Measurements from ENCODE around the gene ALPL.

Gene ALPL

GRCh38 chr1:21539933-21540332 lies 30.7 kb downstream of the ALPL start:
- in situ Hi-C loops (cut with HindIII; ENCODE audit: low pct_unique_long_range_greater_than_20kb, low sequenced_read_pairs), result no loop called here
- no peak for TF ChIP-seq JUND (IDR thresholded peaks at IDR 0.05; ENCODE audit: low read depth)
- DNase-seq (ENCODE audit: low read depth in 1 of 2, low spot score in 1 of 2), result peak in 1 of 2 experiments; percentile 64

GRCh38 chr1:21541329-21541728 lies 32.1 kb downstream of the ALPL start:
- TF ChIP-seq JUND (IDR thresholded peaks at IDR 0.05; ENCODE audit: low read depth), result no peak
- in situ Hi-C loops (cut with HindIII; ENCODE audit: low pct_unique_long_range_greater_than_20kb, low sequenced_read_pairs), result no loop called here
- DNase-seq (ENCODE audit: low read depth in 1 of 2, low spot score in 1 of 2), result no peak

GRCh38 chr1:21541835-21542234 lies 32.6 kb downstream of the ALPL start:
- in situ Hi-C loops (cut with HindIII; ENCODE audit: low pct_unique_long_range_greater_than_20kb, low sequenced_read_pairs), result no loop called here
- TF ChIP-seq JUND (IDR thresholded peaks at IDR 0.05; ENCODE audit: low read depth), result no peak
- DNase-seq (ENCODE audit: low read depth in 1 of 2, low spot score in 1 of 2), result no peak

DNA sequence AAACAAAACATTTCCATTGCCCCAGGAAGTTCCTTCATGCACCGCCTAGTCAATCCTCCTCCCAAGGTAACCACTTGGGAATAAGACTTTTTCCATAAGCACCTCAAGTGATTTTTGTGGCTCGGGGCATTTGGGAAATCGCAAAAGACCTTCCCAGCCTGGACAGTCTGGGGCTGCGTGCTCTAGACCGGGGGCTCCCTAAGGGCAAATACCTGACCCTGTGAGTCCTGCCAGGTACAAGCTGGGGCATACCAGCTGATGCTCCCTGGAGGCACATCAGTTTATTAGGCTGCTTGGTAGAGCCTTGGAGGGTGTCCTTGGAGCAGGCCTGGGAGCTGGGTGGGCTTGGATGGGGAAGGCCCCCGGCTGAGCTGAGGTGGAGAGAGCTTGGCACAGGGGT lies 34.4 kb downstream of the ALPL start:
- DNase-seq (ENCODE audit: low read depth in 1 of 2, low spot score in 1 of 2), result peak in 1 of 2 experiments; percentile 2
- TF ChIP-seq JUND (IDR thresholded peaks at IDR 0.05; ENCODE audit: low read depth), result no peak
- in situ Hi-C loops (cut with HindIII; ENCODE audit: low pct_unique_long_range_greater_than_20kb, low sequenced_read_pairs), result no loop called here

GRCh38 chr1:21544095-21544494 lies 34.9 kb downstream of the ALPL start:
- in situ Hi-C loops (cut with HindIII; ENCODE audit: low pct_unique_long_range_greater_than_20kb, low sequenced_read_pairs), result no loop called here
- DNase-seq (ENCODE audit: low read depth in 1 of 2, low spot score in 1 of 2), result no peak

DNA sequence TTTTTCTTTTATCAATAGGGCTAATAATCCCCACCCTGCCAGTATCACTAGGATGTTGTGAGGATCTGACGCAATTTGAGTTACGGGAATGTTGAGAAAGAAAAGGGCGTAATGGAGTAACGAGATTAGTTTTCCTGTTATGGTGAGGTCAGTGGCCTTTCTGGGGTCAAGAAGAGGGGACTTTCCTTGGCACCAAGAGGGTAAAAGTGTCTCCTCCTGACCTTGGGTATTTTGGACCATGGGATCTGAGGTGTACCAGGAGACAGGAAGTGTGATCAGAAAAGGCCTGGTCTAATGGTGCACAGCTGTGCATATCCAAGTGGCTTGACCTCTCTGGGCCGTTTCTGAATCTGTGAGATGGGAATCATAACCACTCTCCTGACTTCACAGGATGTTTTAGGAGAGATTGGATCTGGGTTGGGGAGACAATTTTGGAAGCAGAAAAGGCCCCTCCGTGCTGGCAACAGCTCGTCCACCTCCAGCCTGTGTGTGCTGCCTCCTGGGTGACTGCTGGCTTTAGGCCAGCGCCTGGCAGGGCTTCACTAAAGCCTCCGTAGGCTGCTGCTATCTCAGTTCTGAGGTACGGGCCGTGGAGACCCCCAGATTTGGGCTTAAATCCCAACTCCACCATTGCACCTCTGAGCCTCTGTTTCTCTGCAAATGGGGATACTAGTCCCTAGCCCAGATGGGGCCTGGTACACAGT lies 37.1 kb downstream of the ALPL start:
- TF ChIP-seq JUND (IDR thresholded peaks at IDR 0.05; ENCODE audit: low read depth), result no peak
- DNase-seq (ENCODE audit: low read depth in 1 of 2, low spot score in 1 of 2), result no peak
- in situ Hi-C loops (cut with HindIII; ENCODE audit: low pct_unique_long_range_greater_than_20kb, low sequenced_read_pairs), result no loop called here

More at GRCh38 chr1:21544095-21544494, 34.9 kb downstream of the ALPL start:
- no peak for TF ChIP-seq JUND (IDR thresholded peaks at IDR 0.05; ENCODE audit: low read depth)

DNA sequence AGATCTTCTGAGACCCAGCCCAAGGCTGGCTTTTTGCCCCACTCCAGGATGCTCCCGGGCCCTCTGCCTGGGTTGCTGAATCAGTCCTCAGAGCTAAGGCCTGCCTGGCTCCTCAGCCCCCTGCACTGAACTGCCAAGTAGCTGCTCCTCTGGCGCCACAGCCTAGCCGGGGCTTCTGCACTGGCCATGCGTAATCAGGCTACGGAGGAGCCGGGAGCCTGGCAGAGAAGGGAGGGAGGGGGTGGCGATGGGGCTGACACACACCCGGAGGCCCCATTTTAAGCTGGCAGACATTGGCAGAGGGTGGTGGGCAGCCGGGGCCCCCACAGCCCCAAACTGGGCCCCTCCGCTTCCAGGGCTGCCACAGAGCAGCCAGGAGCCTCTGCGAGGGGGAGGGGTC lies 38.7 kb downstream of the ALPL start:
- in situ Hi-C loops (cut with HindIII; ENCODE audit: low pct_unique_long_range_greater_than_20kb, low sequenced_read_pairs), result no loop called here
- TF ChIP-seq JUND (IDR thresholded peaks at IDR 0.05; ENCODE audit: low read depth), result no peak
- no peak for DNase-seq (ENCODE audit: low read depth in 1 of 2, low spot score in 1 of 2)

DNA sequence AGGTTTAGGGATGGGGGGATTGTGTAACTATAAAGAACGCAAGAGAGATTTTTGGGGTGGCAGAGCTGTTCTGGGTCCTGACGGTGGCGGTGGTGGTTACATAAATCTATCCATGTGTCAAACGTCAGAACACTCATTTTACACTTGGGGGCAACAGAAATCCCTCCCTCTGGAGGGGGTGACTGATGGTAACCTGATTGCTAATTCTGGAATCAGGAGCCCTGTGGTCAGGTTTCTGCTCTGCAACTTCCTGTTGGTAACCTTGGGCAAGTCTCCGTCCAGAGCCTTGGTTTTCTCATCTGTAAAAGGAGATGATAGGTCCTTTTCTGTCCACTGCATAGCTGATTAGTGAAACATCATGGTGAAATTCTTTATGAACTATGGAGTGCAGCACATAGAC lies 40.9 kb downstream of the ALPL start:
- no peak for TF ChIP-seq JUND (IDR thresholded peaks at IDR 0.05; ENCODE audit: low read depth)
- in situ Hi-C loops (cut with HindIII; ENCODE audit: low pct_unique_long_range_greater_than_20kb, low sequenced_read_pairs), result no loop called here
- no peak for DNase-seq (ENCODE audit: low read depth in 1 of 2, low spot score in 1 of 2)

DNA sequence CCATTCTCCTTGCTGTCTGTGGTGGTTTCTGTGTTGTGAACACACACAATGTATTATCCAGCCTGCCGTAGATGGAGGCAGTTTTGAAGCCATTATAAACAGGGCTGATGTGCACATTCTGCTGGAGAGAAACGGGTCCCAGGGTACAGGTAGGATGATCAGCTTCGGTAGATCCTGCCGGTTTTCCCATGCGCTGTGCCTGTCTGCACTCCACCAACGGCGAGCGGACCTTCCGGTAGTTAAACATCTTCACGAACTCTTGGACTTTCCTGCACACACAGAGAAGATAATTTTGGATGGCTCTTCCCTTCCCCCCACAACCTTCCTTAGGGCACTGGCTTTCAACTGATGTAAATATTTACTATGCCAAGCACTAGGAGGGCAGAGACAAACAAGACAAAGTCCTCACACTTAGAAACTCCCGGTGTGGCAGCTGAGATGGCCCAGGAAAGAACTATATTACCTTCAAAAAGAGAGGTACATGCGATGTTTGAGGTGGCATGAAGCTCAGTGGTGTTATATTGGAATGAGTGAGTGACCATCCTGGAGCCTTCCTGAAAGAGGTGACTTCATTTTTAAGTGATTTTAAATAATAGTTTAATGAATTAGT lies 41.7 kb downstream of the ALPL start:
- peak in 1 of 2 experiments; percentile 27 for DNase-seq (ENCODE audit: low read depth in 1 of 2, low spot score in 1 of 2)
- no peak for TF ChIP-seq JUND (IDR thresholded peaks at IDR 0.05; ENCODE audit: low read depth)
- in situ Hi-C loops (cut with HindIII; ENCODE audit: low pct_unique_long_range_greater_than_20kb, low sequenced_read_pairs), result no loop called here

DNA sequence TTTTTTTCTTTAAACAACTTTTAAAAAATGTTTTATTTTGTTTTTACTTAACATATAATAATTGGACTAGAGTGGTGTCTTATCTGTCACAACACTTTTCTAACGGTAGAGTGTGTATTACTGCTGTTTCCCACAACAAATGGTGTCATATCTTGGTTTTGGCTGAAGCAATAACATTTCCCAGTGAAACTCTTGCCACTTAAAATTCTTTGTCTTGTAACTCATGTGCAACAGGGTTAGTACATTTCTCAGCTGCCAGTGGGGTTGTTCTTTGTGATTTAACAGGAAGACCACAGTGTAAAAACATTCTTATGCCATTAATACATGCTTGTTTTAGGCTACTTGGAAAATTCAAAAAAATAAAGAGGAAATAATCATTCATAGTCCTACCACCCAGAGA lies 43.5 kb downstream of the ALPL start:
- in situ Hi-C loops (cut with HindIII; ENCODE audit: low pct_unique_long_range_greater_than_20kb, low sequenced_read_pairs), result no loop called here
- TF ChIP-seq JUND (IDR thresholded peaks at IDR 0.05; ENCODE audit: low read depth), result no peak
- DNase-seq (ENCODE audit: low read depth in 1 of 2, low spot score in 1 of 2), result no peak

GRCh38 chr1:21553116-21553926 lies 44.1 kb downstream of the ALPL start:
- no peak for DNase-seq (ENCODE audit: low read depth in 1 of 2, low spot score in 1 of 2)
- in situ Hi-C loops (cut with HindIII; ENCODE audit: low pct_unique_long_range_greater_than_20kb, low sequenced_read_pairs), result no loop called here

DNA sequence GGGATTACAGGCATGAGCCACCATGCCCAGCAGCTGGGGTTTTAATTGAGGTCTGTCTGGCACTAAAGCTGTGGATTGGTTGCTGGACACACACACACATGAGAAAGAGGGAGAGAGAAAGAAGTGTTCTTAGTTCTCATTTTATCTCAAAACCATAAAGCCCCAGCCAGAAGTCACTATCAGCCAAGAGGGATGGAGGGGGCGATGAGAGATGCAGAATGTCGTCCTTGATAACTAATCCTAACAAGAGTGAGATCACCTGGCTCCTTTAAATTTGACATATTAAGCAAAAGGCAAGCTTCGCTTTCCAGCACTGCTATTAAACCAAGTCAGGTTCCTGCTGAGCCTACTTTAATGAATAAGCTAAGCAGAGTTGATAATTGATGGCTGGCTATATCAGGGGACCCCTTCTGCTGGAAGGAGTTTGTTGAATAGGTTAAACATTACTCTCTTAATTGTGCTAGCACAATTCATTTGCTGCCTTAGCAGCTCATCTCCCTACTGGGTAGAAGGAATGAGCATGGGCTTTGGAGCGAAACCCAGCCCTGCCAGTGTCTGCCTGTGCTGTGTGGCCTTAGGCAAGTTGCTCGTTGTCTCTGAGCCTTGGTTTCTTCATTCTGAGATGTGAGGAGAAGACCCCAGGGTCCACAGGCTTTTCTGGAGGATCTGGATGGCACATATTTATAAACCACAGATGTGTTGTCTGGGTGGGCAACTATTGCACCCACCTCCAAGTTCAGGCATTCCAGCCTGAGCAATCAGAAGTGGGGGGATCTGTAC lies 50.8 kb downstream of the ALPL start:
- no peak for DNase-seq (ENCODE audit: low read depth in 1 of 2, low spot score in 1 of 2)

More at GRCh38 chr1:21553116-21553926, 44.1 kb downstream of the ALPL start:
- TF ChIP-seq JUND (IDR thresholded peaks at IDR 0.05; ENCODE audit: low read depth), result no peak

More for the DNA sequence above, 50.8 kb downstream of the ALPL start:
- TF ChIP-seq JUND (IDR thresholded peaks at IDR 0.05; ENCODE audit: low read depth), result no peak
- in situ Hi-C loops (cut with HindIII; ENCODE audit: low pct_unique_long_range_greater_than_20kb, low sequenced_read_pairs), result no loop called here
